ENCODE measurements around the gene DDRGK1.

DNA sequence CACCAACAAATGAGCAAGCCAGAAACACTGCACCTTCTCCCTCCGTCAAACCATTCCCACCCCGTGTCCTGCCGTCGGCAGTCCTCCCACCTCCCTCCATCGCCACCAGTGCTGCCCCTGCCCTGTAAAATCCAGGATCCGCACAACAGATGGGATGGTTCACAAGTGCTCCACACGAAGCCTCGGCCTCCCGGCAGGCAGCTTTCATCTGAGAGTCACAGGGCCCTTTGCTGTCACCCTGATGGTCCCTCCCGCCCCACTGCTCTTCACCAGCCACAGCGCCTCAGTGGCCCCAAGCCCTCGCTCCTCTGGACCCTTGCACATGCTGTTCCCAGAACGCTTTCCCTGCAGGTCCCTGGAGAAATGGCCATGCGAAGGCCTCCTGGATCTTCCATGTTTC lies 22.4 kb upstream of the DDRGK1 start:
- no peak for TF ChIP-seq POLR2A (IDR thresholded peaks at IDR 0.05)
- TF ChIP-seq, protein P1, sequence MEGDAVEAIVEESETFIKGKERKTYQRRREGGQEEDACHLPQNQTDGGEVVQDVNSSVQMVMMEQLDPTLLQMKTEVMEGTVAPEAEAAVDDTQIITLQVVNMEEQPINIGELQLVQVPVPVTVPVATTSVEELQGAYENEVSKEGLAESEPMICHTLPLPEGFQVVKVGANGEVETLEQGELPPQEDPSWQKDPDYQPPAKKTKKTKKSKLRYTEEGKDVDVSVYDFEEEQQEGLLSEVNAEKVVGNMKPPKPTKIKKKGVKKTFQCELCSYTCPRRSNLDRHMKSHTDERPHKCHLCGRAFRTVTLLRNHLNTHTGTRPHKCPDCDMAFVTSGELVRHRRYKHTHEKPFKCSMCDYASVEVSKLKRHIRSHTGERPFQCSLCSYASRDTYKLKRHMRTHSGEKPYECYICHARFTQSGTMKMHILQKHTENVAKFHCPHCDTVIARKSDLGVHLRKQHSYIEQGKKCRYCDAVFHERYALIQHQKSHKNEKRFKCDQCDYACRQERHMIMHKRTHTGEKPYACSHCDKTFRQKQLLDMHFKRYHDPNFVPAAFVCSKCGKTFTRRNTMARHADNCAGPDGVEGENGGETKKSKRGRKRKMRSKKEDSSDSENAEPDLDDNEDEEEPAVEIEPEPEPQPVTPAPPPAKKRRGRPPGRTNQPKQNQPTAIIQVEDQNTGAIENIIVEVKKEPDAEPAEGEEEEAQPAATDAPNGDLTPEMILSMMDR (IDR thresholded peaks at IDR 0.05), result no peak

All from esophagus squamous epithelium (tissue), 4 donors.